ENCODE data around the gene ACTN4.

DNA sequence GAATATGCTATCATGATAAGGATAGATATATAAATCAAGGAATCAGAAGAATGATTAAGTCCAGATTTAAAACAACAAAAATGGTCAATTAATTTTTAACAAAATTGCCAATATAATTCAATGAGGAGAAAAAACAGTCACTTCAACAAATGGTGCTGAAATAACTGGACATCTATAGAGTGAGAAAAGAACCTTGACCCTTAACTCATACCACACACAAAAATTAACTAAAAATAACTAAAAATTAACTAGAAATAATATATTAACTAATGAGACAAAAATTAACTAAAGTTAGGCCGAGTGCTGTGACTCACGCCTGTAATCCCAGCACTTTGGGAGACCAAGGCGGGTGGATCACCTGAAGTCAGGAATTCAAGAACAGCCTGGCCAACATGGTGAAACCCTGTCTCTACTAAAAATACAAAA, 116.4 kb downstream of the ACTN4 start:
- TF ChIP-seq, protein P1, sequence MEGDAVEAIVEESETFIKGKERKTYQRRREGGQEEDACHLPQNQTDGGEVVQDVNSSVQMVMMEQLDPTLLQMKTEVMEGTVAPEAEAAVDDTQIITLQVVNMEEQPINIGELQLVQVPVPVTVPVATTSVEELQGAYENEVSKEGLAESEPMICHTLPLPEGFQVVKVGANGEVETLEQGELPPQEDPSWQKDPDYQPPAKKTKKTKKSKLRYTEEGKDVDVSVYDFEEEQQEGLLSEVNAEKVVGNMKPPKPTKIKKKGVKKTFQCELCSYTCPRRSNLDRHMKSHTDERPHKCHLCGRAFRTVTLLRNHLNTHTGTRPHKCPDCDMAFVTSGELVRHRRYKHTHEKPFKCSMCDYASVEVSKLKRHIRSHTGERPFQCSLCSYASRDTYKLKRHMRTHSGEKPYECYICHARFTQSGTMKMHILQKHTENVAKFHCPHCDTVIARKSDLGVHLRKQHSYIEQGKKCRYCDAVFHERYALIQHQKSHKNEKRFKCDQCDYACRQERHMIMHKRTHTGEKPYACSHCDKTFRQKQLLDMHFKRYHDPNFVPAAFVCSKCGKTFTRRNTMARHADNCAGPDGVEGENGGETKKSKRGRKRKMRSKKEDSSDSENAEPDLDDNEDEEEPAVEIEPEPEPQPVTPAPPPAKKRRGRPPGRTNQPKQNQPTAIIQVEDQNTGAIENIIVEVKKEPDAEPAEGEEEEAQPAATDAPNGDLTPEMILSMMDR (conservative IDR thresholded peaks at IDR 0.05; ENCODE audit: low read length): no peak
- TF ChIP-seq EZH2phosphoT487 (IDR thresholded peaks at IDR 0.05; ENCODE audit: borderline replicate concordance): no peak
